Uterus (tissue), 2 donors: ENCODE measurements around the gene HELT.

Experiments used
- CTCF ChIP-seq, 4 experiments: fragments of 200-600 bp in 2 of 4; fragments of 450-650 bp in 2 of 4; sonication (generic) in 2 of 4; IDR thresholded peaks; one replicate each; pipeline ENCODE4 v1.5.1; 2016 to 2019; ENCODE audit warnings: antibody characterized with exemption in 4 of 4, mild to moderate bottlenecking in 2 of 4, moderate library complexity in 1 of 4
- POLR2A ChIP-seq, 2 donors: fragments of 450-650 bp; IDR thresholded peaks; one replicate each; pipeline ENCODE4 v1.6.1; 2016; ENCODE audit warnings: antibody characterized with exemption in 2 of 2, mild to moderate bottlenecking in 1 of 2, moderate library complexity in 1 of 2

- TF ChIP-seq CTCF (IDR thresholded peaks at IDR 0.05) (peak; percentile 68 to 84 (median 74)), POLR2A (IDR thresholded peaks at IDR 0.05) (no peak)
Observed at GRCh38 chr4:185039508-185040273, 21.4 kb downstream of the HELT start.
